ENCODE measurements around the gene GPR62.

The GPR62 gene

DNA sequence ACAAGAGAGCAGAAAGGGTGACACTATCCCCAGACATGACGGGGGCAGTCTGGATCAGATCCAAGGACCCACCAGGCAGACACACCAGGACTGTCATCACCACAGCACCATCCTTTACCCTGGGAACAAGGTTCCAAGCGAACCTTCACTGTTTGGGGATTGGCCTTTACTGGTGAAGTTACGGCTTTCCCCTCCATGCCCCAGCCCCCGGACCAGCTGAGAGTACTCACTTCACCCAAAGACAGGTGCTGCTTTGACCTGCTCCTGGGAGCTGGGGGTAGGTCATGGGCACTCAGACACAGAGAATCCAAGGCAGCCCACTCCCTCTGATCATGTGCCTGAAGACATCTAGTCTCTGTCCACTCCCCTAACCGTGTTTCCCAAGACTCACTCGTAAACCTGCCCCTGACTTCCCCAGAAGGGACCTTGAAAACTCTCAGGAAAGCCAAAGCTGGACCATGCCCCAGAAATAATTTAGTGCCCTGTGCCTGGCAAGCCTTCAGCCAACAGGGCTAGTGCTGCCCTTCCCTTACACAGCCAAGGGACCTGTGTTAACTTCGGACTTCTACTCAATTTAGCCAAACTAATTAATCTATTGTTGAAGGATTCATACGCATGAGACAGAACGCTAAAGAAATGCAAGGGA lies 16.3 kb upstream of the GPR62 start:
- DNase-seq (ENCODE audit: low spot score) = no peak

DNA sequence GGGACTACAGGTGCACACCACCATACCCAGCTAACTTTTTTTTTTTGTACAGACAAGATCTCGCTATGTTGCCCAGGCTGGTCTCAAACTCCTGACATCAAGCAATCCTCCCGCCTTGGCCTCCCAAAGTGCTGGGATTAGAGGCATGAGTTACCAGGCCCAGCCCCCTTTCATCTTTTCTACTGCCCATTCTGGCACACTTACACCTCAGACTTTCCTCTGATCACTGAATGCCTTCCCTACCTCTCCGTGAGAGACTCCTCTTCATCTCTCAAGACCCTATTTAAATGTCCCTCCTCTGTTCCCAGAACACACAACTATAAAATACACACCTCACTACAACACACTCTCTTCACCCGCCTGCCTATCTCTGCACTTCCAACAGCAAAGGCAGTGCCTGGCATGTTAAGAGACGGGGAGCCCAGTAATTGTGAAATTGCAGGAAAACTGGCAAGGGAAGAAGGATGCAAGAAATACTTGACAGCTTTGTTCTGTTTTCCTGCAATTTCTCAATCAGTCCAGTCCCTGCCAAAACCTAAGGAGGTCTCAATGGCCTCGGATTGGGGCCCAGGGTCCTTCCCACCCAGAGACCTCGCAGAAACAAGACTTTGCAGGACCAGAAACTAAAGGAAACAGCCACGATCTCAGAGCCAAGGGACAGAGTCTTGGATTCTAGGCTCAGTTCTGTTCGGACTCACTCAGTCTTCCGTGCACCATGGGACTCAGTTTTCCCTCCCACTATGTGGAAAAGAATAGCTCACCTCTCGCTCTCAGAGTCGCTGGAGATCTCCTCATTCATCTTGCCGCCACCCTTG lies 14.3 kb upstream of the GPR62 start:
- no peak for DNase-seq (ENCODE audit: low spot score)

DNA sequence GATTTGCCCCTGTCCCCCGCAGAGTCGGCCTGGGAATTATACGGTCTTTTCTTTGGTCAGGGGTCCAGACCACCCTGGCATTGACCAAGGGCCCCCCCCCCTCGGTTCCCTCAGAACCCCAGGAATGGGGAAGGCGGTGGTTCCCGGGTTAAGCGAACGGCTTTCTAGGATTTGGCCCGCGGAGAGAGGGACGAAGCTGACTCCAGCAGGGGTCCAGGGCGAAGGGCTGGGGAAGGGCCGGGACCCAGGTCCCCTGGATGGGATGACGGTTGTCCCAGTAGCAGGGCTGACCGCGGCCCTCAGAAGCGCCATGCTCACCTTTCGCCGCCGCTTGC lies 13.8 kb upstream of the GPR62 start:
- DNase-seq (ENCODE audit: low spot score) = no peak

DNA sequence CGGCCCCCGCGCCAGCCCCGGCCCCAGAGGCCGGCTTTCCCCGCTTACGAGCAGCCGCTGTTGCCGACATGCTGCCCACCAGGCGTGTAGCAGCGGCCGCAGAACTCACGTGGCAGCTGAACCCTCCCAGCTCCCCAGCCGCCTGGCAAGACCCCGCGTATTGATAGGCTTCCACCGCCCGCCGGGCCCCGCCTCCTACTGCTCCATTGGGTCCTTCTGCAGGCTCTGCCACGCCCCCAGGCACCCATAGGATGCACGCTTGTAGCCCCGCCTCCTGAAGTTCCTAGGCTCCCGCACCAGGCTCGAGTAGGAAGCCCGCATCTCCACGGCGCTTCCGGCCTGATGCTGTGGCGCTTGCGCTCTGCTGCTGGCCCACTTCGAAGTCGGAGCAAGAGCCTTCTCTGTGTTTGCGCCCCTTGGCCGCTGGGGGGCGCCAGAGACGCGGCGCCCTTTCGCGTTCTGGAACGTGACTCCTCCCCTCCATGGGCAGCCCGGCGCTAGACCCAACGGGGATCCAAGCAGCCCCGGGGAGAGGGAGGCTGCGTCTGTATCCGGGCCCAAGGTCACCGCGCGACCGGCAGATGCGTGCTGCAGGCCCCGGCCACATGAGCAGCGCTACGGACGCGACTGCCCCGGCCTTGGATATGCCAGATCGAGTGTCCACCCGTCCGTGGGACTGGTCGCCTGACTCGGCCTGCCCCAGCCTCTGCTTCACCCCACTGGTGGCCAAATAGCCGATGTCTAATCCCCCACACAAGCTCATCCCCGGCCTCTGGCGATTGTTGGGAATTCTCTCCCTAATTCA lies 13.2 kb upstream of the GPR62 start, which contains the start of the genes PARP3 and RRP9:
PARP3 (plus strand) TSS at position 566 of the 805 bp plus-strand sequence. CDS start 993 bp downstream, outside the sequence.
RRP9 (minus strand) TSS at position 107 of the 805 bp plus-strand sequence; CDS start at position 70, 37 bp downstream.
- DNase-seq (ENCODE audit: low spot score) = peak; percentile 100

DNA sequence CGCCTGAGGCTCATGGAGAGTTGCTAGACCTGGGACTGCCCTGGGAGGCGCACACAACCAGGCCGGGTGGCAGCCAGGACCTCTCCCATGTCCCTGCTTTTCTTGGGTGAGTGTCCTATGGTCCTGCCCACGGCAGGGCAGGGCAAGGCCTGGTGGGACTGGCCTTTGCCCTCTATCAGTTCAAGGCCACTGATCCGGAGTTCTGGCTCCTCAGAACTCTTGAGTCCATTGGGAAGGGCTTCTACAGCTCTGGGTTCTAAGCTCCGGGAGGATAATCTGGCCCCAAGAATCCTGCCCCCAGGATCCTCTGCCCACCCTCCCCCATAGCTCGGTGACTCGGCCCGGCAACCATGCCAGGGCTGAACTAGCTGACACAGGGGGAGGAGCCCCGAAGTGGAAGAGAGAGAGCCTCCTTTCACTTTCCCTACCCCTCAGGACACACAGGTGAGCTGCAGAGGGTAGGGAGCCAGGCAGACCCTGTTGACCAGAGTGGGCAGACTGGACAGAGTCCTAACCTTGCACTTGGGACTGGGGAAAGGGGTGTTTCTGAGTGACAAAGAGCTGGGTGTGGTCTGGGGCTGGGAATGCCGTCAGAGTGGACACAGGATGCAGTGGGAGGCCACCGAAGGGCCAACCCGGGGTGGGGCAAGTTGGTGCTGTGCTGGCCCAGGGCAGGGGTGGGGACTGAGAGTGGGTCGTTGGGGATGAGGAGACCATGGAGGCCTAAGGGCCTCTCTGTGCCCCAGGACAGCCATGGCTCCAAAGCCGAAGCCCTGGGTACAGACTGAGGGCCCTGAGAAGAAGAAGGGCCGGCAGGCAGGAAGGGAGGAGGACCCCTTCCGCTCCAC lies 12.4 kb upstream of the GPR62 start:
- DNase-seq (ENCODE audit: low spot score) = no peak

DNA sequence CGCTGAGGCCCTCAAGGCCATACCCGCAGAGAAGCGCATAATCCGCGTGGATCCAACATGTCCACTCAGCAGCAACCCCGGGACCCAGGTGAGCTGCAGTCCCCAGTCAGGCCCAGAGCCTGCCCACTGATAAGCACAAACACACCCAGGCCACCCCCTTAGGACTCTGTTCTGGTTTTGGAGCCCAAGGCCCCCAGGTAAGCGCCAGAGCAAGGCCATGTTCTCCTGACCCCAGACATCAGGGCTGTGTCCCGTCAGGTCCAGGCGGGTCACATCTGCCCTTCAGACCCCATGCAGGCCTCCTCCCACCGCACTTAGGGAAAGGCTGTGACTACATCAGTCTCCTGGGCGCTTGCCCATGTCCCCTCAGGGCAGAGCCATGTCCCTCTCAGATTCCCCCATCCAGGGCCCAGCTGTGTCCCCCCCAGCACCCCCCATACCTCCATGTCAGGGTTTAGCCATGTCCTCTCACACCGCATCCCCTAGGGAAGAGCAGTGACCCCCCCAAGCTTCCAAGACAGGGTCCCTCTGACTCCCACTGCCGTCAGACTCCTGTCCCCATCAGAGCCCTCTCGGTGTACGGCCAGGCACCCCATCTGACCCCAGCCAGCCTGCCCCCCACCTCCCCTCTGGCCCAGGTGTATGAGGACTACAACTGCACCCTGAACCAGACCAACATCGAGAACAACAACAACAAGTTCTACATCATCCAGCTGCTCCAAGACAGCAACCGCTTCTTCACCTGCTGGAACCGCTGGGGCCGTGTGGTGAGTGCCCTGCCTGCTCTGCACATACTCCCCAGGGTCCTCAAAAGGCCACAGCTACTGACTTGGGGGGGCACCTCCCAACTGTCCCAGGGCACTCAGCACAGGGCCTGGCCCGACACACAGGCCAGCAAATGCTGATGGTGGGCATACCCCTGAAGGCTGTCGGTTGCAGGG lies 11.5 kb upstream of the GPR62 start:
- no peak for DNase-seq (ENCODE audit: low spot score)

DNA sequence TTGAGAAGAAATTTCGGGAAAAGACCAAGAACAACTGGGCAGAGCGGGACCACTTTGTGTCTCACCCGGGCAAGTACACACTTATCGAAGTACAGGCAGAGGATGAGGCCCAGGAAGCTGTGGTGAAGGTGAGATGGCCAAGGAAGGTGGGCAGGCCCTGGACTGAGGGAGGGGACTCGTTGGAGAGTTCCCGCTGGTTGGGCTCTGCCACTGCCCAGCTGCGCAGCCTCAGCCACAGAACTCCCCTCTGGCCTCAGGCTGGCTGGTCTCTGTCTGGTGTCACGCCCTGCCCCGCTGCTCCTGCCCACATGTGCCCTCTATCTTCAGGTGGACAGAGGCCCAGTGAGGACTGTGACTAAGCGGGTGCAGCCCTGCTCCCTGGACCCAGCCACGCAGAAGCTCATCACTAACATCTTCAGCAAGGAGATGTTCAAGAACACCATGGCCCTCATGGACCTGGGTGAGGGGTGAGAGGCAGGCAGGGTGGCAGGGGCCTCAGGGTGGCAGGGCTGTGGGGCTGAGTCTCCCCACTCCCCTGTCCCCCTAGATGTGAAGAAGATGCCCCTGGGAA lies 10.6 kb upstream of the GPR62 start:
- DNase-seq (ENCODE audit: low spot score) = no peak

DNA sequence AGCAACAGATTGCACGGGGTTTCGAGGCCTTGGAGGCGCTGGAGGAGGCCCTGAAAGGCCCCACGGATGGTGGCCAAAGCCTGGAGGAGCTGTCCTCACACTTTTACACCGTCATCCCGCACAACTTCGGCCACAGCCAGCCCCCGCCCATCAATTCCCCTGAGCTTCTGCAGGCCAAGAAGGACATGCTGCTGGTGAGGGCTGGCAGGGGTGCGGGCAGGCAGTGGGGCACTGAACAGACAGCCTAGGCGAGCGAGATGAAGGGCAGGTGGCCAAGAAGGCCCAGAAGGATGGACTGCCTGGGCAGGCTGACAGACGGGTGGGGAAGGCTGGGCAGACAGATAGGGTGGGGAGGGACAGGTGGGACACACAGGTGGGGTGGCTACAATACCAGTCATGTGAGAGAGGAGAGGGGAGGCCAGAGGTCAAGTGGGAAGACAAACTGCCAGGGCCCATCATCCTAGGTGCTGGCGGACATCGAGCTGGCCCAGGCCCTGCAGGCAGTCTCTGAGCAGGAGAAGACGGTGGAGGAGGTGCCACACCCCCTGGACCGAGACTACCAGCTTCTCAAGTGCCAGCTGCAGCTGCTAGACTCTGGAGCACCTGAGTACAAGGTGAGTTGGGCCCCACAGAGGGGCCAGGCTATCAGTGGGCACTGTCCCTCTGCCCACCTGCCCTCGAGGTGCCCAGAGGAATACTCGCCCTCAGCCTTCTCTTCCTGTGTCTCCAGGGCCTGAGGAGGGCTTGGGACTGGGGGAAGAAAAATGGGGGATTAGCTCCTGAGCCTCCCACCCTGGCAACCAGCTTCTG lies 9.9 kb upstream of the GPR62 start:
- no peak for DNase-seq (ENCODE audit: low spot score)

DNA sequence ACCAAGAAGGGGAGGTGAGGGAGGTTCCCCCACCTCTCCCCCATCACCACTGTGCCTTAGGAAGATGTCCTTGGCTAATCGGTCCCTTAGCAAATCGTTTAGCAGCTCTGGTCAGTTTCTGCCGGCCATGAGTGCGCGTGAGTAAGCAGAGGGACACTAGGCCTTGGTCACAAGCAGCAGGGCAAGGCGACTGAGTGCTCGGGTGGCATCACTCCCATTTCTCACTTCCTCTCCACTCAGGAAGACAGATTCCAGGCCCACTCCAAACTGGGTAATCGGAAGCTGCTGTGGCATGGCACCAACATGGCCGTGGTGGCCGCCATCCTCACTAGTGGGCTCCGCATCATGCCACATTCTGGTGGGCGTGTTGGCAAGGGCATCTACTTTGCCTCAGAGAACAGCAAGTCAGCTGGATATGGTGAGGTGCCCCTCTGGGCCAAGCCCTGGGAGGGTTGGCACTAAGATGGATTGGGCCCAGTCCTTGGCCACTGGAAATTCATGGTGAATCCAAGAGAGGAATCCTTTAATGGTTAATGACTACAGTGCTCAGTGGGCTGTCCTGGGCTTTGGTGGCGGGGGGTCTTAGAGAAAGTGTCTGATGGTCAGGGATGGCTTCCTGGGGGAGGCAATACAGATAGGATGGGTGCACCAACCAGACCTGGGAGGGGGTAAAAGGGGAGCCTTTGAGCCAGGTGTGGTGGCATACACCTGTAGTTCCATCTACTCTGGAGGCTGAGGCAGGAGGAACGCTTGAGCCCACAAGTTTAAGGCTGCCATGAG lies 9.1 kb upstream of the GPR62 start:
- DNase-seq (ENCODE audit: low spot score) = no peak

DNA sequence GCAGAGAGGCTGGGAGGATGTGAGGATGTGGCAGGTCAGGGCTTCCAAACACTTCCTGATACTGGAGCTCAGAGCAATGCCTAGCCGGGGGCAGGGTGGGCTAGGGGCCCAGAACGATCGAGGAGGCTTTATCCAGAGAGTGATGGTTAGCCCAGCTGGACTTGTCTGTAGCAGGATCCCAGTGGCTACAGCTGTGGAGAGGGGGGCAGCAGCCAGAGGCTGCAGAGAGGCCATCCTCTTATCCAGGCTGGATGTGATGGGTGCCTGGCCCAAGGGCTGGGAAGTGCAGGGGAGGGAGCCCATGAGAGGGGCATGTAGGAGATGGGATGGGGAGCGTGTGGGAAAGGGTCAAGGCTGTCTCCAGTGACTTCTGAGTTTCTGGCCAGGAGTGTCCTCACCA lies 8.4 kb upstream of the GPR62 start:
- no peak for DNase-seq (ENCODE audit: low spot score)

DNA sequence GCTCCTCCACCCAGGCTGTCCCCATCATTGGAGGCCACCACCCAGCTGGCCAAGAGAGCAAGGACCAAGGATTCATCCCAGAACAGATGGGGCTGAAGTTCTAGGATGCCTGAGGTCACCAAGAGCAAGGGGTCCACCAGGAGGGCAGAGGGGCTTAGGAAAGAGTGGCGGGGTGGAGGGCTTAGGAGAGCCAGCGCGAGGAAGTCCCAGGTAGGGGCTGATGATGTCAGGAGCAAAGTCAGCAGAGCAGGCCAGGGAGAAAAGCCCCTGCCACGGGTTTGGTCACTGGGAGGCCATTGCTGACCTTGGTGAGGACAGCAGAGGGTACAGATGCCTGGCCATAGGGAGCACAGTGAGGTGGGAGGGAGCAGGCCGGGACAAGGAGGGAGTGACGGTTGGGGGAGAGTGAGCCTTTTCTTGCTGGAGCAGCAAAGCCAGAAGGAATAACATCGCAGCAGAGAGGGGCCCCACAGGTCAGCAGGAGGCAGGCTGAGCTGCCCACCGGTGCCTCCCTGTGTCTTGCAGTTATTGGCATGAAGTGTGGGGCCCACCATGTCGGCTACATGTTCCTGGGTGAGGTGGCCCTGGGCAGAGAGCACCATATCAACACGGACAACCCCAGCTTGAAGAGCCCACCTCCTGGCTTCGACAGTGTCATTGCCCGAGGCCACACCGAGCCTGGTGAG lies 7.8 kb upstream of the GPR62 start:
- no peak for DNase-seq (ENCODE audit: low spot score)

DNA sequence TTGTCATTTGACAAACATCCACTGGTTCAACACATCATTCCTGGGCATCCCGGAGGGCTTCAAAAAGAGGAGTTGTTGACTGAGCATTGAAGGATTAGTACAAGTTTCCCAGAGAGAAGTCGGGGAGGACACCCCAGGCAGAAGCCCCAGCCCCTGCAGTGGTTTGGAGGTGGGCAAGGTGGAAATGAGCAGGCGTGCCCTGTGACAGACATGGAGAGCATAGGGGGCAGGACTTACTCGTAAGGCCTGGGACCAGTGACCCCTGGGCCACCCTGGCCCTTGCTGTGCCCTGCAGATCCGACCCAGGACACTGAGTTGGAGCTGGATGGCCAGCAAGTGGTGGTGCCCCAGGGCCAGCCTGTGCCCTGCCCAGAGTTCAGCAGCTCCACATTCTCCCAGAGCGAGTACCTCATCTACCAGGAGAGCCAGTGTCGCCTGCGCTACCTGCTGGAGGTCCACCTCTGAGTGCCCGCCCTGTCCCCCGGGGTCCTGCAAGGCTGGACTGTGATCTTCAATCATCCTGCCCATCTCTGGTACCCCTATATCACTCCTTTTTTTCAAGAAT lies 7.1 kb upstream of the GPR62 start:
- DNase-seq (ENCODE audit: low spot score) = no peak

DNA sequence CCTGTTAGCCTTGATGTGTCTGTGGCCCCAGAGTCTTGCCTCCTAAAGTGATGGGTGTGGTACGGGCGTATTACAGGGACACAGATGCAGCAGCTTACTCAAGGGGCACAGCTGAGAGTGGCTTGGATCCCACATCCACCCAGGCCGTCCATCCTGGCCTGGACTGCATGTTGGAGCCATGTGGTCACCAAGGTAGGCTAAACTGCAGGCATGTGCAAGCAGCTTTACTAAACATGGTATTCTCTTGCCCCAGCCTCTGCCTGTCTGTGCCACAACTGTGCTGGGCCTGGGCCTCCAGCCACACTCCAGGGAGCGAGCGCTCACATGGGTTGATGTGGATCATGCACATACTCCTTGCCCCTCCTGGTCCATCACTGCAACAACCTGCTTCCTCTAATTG lies 6.1 kb upstream of the GPR62 start:
- no peak for DNase-seq (ENCODE audit: low spot score)

DNA sequence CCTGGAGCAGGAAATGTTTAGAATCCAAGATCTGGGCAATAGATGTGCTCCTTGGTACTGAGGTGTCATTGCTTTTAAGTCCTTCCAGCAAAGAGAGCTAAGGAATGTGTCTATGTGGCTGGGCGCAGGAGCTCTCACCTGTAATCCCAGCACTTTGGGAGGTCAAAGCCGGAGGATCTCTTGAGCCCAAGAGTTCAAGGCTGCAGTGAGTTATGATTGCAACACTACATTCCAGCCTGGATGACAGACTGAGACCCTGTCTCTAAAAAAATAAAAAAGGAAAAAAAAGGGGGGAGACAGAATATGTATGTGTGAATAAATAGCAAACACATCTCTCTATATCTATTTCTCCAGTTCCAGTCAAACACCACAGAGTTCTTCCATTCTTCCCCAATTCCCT lies 4.3 kb upstream of the GPR62 start:
- DNase-seq (ENCODE audit: low spot score) = no peak

DNA sequence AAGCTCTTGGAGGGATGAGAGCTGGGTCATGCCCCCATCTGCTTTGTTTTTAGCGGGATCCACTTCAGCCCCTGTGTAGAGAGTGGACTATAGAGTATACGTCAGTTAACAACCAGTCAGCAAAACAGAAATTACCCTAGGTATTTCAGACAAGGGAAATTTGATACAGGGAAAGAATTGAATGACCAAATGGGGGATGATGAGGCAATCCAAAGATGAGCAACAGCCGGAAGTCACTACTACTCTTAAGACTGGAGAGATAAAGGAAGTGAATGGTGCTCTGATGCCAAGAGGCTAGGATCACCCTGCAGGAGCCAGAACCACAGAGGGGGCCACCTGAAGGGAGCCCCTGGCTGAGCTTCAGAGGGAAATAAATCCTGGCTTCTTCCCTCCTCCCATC lies 1.7 kb upstream of the GPR62 start:
- DNase-seq (ENCODE audit: low spot score) = no peak

DNA sequence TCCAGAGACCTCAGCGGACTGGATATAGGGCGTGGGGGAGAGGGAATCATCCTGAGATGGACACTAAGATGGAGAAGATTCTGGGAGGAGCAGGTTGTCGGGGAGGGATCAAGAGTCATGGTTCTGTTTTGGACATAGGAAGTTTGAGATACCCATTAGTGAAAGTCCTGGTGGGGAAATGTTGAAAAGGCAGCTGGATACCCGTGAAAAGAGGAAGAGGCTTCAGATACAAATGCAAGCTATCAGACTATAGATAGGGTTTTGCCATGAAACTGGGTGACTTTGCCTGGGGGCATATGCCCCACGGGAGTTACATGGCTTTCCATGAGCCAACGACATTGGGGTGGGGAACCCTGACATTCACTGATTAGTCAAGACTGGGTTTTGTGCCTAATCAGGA lies 1.1 kb upstream of the GPR62 start:
- DNase-seq (ENCODE audit: low spot score) = no peak

DNA sequence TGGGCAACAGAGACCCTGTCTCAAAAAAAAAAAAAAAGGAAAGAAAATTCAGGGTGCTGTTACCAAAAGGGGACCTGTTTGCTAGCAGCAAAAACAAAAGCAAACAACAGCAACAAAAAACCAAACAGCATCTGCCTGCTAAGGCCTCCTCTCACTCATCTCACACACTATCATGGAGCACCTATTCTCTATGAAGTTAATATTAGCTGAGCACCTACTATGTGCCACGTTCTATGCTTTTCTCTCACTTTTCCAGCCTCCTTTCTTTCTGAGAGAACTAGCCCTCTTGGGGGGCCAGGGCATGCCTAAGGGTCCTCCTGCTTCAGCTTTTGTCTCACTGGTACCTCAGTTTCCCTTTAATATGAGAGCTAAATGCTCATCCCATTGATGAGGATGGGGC lies 468 bp upstream of the GPR62 start:
- DNase-seq (ENCODE audit: low spot score) = no peak
